ENCODE data around the gene ZRANB3.

- TF ChIP-seq, protein P1, sequence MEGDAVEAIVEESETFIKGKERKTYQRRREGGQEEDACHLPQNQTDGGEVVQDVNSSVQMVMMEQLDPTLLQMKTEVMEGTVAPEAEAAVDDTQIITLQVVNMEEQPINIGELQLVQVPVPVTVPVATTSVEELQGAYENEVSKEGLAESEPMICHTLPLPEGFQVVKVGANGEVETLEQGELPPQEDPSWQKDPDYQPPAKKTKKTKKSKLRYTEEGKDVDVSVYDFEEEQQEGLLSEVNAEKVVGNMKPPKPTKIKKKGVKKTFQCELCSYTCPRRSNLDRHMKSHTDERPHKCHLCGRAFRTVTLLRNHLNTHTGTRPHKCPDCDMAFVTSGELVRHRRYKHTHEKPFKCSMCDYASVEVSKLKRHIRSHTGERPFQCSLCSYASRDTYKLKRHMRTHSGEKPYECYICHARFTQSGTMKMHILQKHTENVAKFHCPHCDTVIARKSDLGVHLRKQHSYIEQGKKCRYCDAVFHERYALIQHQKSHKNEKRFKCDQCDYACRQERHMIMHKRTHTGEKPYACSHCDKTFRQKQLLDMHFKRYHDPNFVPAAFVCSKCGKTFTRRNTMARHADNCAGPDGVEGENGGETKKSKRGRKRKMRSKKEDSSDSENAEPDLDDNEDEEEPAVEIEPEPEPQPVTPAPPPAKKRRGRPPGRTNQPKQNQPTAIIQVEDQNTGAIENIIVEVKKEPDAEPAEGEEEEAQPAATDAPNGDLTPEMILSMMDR (IDR thresholded peaks at IDR 0.05), result no peak
- TF ChIP-seq POLR2A (IDR thresholded peaks at IDR 0.05) (no peak), POLR2AphosphoS5 (IDR thresholded peaks at IDR 0.05) (no peak), EP300 (IDR thresholded peaks at IDR 0.05) (no peak)
These were observed 108.1 kb downstream of the ZRANB3 start for GRCh38 chr2:135422898-135423297.
